ENCODE measurements around the gene MED17. TPM values are rescaled to one million over a fixed set of nuclear protein-coding genes. Genes with fewer than 3 reads are reported as not detected.
A peak's percentile ranks its signal among the peaks of the same experiment; 100 is the strongest.

Gene MED17
- total and polyA plus RNA-seq, 2 of the 13 experiments (the other 11 are each of a cell fraction or from before 2014, with no cell fraction given): 23.1 to 37.0 TPM

GRCh38 chr11:93807980-93808379 lies 23.9 kb downstream of the MED17 start:
- no peaks in the 10 kb centered on the region for H3K4me1 ChIP-seq (ENCODE audit: insufficient read depth, low read length)
- H3K79me2 ChIP-seq (ENCODE audit: insufficient read depth, low read length): peaks cover 1% of the 10 kb centered on the region
- H3K4me3 ChIP-seq (replicated peaks in 1 of 3; ENCODE audit: insufficient read depth in 1 of 3, low read depth in 2 of 3, low read length in 3 of 3): no peak overlapping the region
- peaks cover 18 to 83% of the 10 kb centered on the region in 2 experiments for H3K36me3 ChIP-seq (replicated peaks in 1 of 2; ENCODE audit: control insufficient read depth in 1 of 2, insufficient read depth in 2 of 2, low read length in 2 of 2)
- intact Hi-C loops (cut with micrococcal nuclease; ENCODE audit: unreplicated experiment) (no loop called here), in situ Hi-C loops (cut with HindIII; ENCODE audit: extremely low pct_ligation_motif_present, low pct_unique_long_range_greater_than_20kb) (no loop called here)
- WGBS (ENCODE audit: low lambda C conversion rate): 96% methylated on average over 3 of the region's 3 CpGs
- H3K27ac ChIP-seq (ENCODE audit: extremely low read length, insufficient read depth, low read length): no peak overlapping the region
- no peaks in the 10 kb centered on the region for H4K20me1 ChIP-seq (ENCODE audit: insufficient read depth, low read length)
- BruUV-seq (replicated peaks): no TSS peak
- TF ChIP-seq GTF2F1 (IDR thresholded peaks at IDR 0.05; ENCODE audit: low read length) (no peak), ZNF121 (CRISPR knock-in tag; IDR thresholded peaks at IDR 0.05) (0 out of 2 replicates have a peak, but pooled peaks have one; percentile 36), JDP2 (CRISPR knock-in tag; IDR thresholded peaks at IDR 0.05; ENCODE audit: borderline replicate concordance) (no peak), NFIC (IDR thresholded peaks at IDR 0.05; ENCODE audit: low read length) (no peak), MYNN (CRISPR knock-in tag; IDR thresholded peaks at IDR 0.05; ENCODE audit: low read depth) (no peak)
- no peak overlapping the region for H3K9ac ChIP-seq (ENCODE audit: insufficient read depth, low read depth, low read length)
- POLR2A ChIA-PET: interaction anchor here (0.6 kb wide), 1 partner anchor 24 kb away, joined by 3 read pairs; the partner anchor contains the start of gene MED17
- FAIRE-seq (no peak), DNase-seq (ENCODE audit: low spot score) (no peak), ATAC-seq (no peak)
- no peaks in the 10 kb centered on the region for H3K9me3 ChIP-seq (ENCODE audit: low read length)
- CTCF ChIA-PET (ENCODE audit: low intra/inter-chr PET ratio, low total read pairs): no interaction called here
- H3K4me2 ChIP-seq (ENCODE audit: low read depth, low read length): no peak overlapping the region
- H3K27me3 ChIP-seq (ENCODE audit: control insufficient read depth in 1 of 2, insufficient read depth in 2 of 2, low read length in 2 of 2): no peaks in the 10 kb centered on the region
- H2AFZ ChIP-seq (ENCODE audit: low read length): no peak overlapping the region

DNA sequence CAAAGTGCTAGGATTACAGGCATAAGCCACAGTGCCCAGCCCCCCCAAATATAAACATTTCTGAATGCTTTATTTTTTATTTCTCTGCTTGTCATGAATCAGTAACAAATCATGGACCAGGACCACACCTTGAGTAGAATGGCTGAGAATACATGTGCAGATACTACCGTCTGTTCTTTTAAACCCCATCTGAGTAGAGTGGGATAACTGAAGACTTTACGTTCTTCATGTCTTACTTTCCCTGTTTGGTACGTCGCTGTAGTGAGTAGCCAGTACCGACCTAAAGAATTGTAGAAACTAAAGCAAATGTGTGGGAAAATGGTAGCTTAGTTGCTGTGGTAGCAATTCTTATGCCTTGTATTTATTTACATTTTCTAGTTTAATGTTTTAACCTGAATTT lies 29.9 kb downstream of the MED17 start:
- H3K9ac ChIP-seq (ENCODE audit: insufficient read depth, low read depth, low read length): no peak overlapping the region
- H3K27ac ChIP-seq (ENCODE audit: extremely low read length, insufficient read depth, low read length): no peak overlapping the region
- intact Hi-C loops (cut with micrococcal nuclease; ENCODE audit: unreplicated experiment) (no loop called here), in situ Hi-C loops (cut with HindIII; ENCODE audit: extremely low pct_ligation_motif_present, low pct_unique_long_range_greater_than_20kb) (no loop called here)
- H2AFZ ChIP-seq (ENCODE audit: low read length): no peak overlapping the region
- H3K9me3 ChIP-seq (ENCODE audit: low read length): no peaks in the 10 kb centered on the region
- ChIA-PET CTCF (ENCODE audit: low intra/inter-chr PET ratio, low total read pairs) (no interaction called here), POLR2A (no interaction called here)
- ATAC-seq: no peak
- BruUV-seq (replicated peaks): no TSS peak
- WGBS (ENCODE audit: low lambda C conversion rate): 96% methylated on average over 5 of the region's 5 CpGs
- H3K4me1 ChIP-seq (ENCODE audit: insufficient read depth, low read length): no peaks in the 10 kb centered on the region
- H3K79me2 ChIP-seq (ENCODE audit: insufficient read depth, low read length): no peaks in the 10 kb centered on the region
- no peaks in the 10 kb centered on the region for H3K27me3 ChIP-seq (ENCODE audit: control insufficient read depth in 1 of 2, insufficient read depth in 2 of 2, low read length in 2 of 2)
- H3K36me3 ChIP-seq (replicated peaks in 1 of 2; ENCODE audit: control insufficient read depth in 1 of 2, insufficient read depth in 2 of 2, low read length in 2 of 2): peaks cover 10 to 48% of the 10 kb centered on the region in 2 experiments
- no peaks in the 10 kb centered on the region for H4K20me1 ChIP-seq (ENCODE audit: insufficient read depth, low read length)
- no peak overlapping the region for H3K4me3 ChIP-seq (replicated peaks in 1 of 3; ENCODE audit: insufficient read depth in 1 of 3, low read depth in 2 of 3, low read length in 3 of 3)
- DNase-seq (ENCODE audit: low spot score): no peak
- TF ChIP-seq RBM22 (optimal IDR thresholded peaks at IDR 0.05; ENCODE audit: low read length): peak; percentile 75
- no peak for TF ChIP-seq RNF2 (conservative IDR thresholded peaks at IDR 0.05; ENCODE audit: low read depth)
- no peak for TF ChIP-seq RBAK (CRISPR knock-in tag; IDR thresholded peaks at IDR 0.05)
- no peak overlapping the region for H3K4me2 ChIP-seq (ENCODE audit: low read depth, low read length)
- FAIRE-seq: no peak

Data from HepG2 (cell line).